ENCODE results near the gene DELE1. TPM values are rescaled to one million over a fixed set of nuclear protein-coding genes. Genes with fewer than 3 reads are reported as not detected.

The DELE1 gene
- total and polyA plus RNA-seq, 9 donors, result 60.5 to 97.1 (median 79.1) TPM

DNA sequence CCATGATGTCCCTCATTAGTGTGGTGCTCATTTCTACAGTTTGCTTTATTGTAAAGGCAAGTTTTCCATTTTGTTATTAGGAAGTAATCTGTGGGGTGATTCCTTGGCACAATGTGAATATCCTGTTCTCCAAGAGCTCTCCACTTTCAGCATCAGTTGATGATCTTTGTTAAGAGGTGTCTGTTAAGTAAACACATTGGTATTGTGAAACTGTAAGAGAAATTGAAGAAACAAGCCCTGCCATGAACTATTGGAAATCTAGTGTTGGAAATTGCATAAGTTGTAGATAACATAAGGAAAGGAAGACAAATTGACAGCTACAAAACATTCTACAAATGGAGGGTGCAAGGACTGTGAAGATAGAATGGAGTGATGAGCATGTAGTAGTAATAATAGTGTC lies 62.4 kb downstream of the DELE1 start:
- no peak for DNase-seq
- Histone ChIP-seq H3K27ac (ENCODE audit: low read length) (no peak overlapping the region), H3K4me3 (ENCODE audit: low read length) (no peak overlapping the region), H3K27me3 (ENCODE audit: control insufficient read depth, insufficient read depth, low read length) (no peaks in the 10 kb centered on the region), H3K36me3 (ENCODE audit: control insufficient read depth, insufficient read depth, low read length) (peaks cover 33% of the 10 kb centered on the region), H3K4me1 (ENCODE audit: control insufficient read depth, insufficient read depth, low read length) (no peaks in the 10 kb centered on the region), H3K9me3 (replicated peaks; ENCODE audit: control insufficient read depth, low read depth, low read length) (no peaks in the 10 kb centered on the region)

DNA sequence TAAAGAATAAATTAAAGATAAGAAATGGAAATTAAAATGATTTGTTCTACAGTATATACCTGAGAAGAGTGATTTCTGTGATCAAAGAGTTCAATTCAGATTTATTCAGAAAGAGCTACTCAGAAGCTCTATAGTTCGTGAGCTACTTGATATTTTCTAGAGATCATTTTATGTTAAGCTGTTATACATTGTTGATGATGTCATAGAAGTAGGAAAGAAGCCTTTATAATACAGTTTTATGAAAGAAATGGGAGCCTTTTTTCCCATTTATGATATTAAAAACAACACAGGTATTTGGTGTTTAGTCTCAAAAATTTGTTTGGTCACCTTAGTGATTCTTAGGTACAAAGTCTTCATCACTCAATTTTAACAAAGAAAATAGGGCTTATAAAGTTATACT lies 66.0 kb downstream of the DELE1 start:
- peaks cover 42% of the 10 kb centered on the region for H3K36me3 ChIP-seq (ENCODE audit: control insufficient read depth, insufficient read depth, low read length)
- no peak for DNase-seq
- WGBS (ENCODE audit: insufficient coverage), result no CpG with 5 or more reads among the region's 1 CpG

More for the DNA sequence above, 66.0 kb downstream of the DELE1 start:
- no peaks in the 10 kb centered on the region for H3K9me3 ChIP-seq (replicated peaks; ENCODE audit: control insufficient read depth, low read depth, low read length)
- H3K27ac ChIP-seq (ENCODE audit: low read length), result no peak overlapping the region
- no peaks in the 10 kb centered on the region for H3K27me3 ChIP-seq (ENCODE audit: control insufficient read depth, insufficient read depth, low read length)
- H3K4me3 ChIP-seq (ENCODE audit: low read length), result no peak overlapping the region
- H3K4me1 ChIP-seq (ENCODE audit: control insufficient read depth, insufficient read depth, low read length), result no peaks in the 10 kb centered on the region

Other genes with a start within 250 kb of the DELE1 start
- 6.8 TPM for gene ARAP3, start 241.6 kb upstream of the DELE1 start, total RNA-seq
- 10 to 100 TPM; 12.8 to 19.3 (median 14.1) TPM for gene ARAP3, start 241.6 kb upstream of the DELE1 start, polyA plus RNA-seq (ENCODE audit: insufficient read depth in 1 of 8, insufficient read length in 8 of 8, low replicate concordance in 1 of 8)
- 20.3 TPM for gene PCDH1, start 45.5 kb upstream of the DELE1 start, total RNA-seq
- 10 to 100 TPM; 13.9 to 24.7 (median 17.6) TPM for gene PCDH1, start 45.5 kb upstream of the DELE1 start, polyA plus RNA-seq (ENCODE audit: insufficient read depth in 1 of 8, insufficient read length in 8 of 8, low replicate concordance in 1 of 8)
- 19.8 TPM for gene PCDH12, start 34.3 kb downstream of the DELE1 start, total RNA-seq
- 10 to 100 TPM; 13.0 to 19.9 (median 18.3) TPM for gene PCDH12, start 34.3 kb downstream of the DELE1 start, polyA plus RNA-seq (ENCODE audit: insufficient read depth in 1 of 8, insufficient read length in 8 of 8, low replicate concordance in 1 of 8)
- gene RNF14, start 45.2 kb downstream of the DELE1 start, total RNA-seq, result 47.1 TPM
- gene RNF14, start 45.2 kb downstream of the DELE1 start, polyA plus RNA-seq (ENCODE audit: insufficient read depth in 1 of 8, insufficient read length in 8 of 8, low replicate concordance in 1 of 8), result 10 to 100 TPM; 34.1 to 41.7 (median 37.0) TPM
- 26.5 TPM for gene GNPDA1, start 89.2 kb downstream of the DELE1 start, total RNA-seq
- 10 to 100 TPM; 15.9 to 28.9 (median 22.0) TPM for gene GNPDA1, start 89.2 kb downstream of the DELE1 start, polyA plus RNA-seq (ENCODE audit: insufficient read depth in 1 of 8, insufficient read length in 8 of 8, low replicate concordance in 1 of 8)
- 46.8 TPM for gene NDFIP1, start 184.9 kb downstream of the DELE1 start, total RNA-seq
- gene NDFIP1, start 184.9 kb downstream of the DELE1 start, polyA plus RNA-seq (ENCODE audit: insufficient read depth in 1 of 8, insufficient read length in 8 of 8, low replicate concordance in 1 of 8), result 10 to 100 TPM; 53.4 to 77.2 (median 64.5) TPM